H9 (cell line): ENCODE measurements around the gene ZNF786. TPM values are rescaled to one million over a fixed set of nuclear protein-coding genes. Genes with fewer than 3 reads are reported as not detected.

ENCODE experiments used
- DNase-seq: peaks from one replicate; pipeline ENCODE4 v3.0.0-alpha.2; 2017
- H2AFZ ChIP-seq: one replicate; pipeline ENCODE4 v1.6.1; 2013; ENCODE audit warnings: mild to moderate bottlenecking, low read length, control low read depth, moderate library complexity
- H2AK5ac ChIP-seq: 2 replicates; pipeline ENCODE4 v1.6.1; 2013; ENCODE audit warnings: low read length, control low read depth, mixed read lengths; ENCODE audit not compliant: insufficient read length
- H2BK120ac ChIP-seq: one replicate; pipeline ENCODE4 v1.6.1; 2013; ENCODE audit warnings: low read depth, mild to moderate bottlenecking, low read length, control low read depth, inconsistent platforms; ENCODE audit not compliant: poor library complexity, severe bottlenecking
- H2BK12ac ChIP-seq: 2 replicates; pipeline ENCODE4 v1.6.1; 2013; ENCODE audit warnings: low read length, control low read depth, mixed read lengths, low read depth; ENCODE audit not compliant: insufficient read length
- H2BK15ac ChIP-seq: 2 replicates; pipeline ENCODE4 v1.6.1; 2013; ENCODE audit warnings: low read depth, low read length, control low read depth
- H2BK20ac ChIP-seq: one replicate; pipeline ENCODE4 v1.6.1; 2013; ENCODE audit warnings: low read depth, mild to moderate bottlenecking, low read length, control low read depth, inconsistent platforms; ENCODE audit not compliant: poor library complexity, severe bottlenecking
- H2BK5ac ChIP-seq: 2 replicates; pipeline ENCODE4 v1.6.1; 2013; ENCODE audit warnings: low read length, control low read depth, mixed read lengths; ENCODE audit not compliant: insufficient read length
- H3K14ac ChIP-seq: 2 replicates; pipeline ENCODE4 v1.6.1; 2013; ENCODE audit warnings: low read length, control low read depth; ENCODE audit not compliant: insufficient read depth
- H3K18ac ChIP-seq: 2 replicates; pipeline ENCODE4 v1.6.1; 2013; ENCODE audit warnings: low read depth, mild to moderate bottlenecking, mixed read lengths, low read length, control low read depth; ENCODE audit not compliant: insufficient read length
- H3K23ac ChIP-seq: 2 replicates; pipeline ENCODE4 v1.6.1; 2013; ENCODE audit warnings: low read length, control low read depth, mixed read lengths, low read depth; ENCODE audit not compliant: insufficient read length
- H3K23me2 ChIP-seq: 2 replicates; pipeline ENCODE4 v1.6.1; 2013; ENCODE audit warnings: low read depth, mild to moderate bottlenecking, mixed read lengths, low read length, control low read depth; ENCODE audit not compliant: insufficient read length, poor library complexity, severe bottlenecking
- H3K27ac ChIP-seq: 2 replicates; pipeline ENCODE4 v1.5.1; 2013; ENCODE audit warnings: low read length, control low read depth, mixed read lengths, low read depth; ENCODE audit not compliant: insufficient read length
- H3K27me3 ChIP-seq: 2 replicates; pipeline ENCODE4 v1.6.1; 2013; ENCODE audit warnings: low read length, control low read depth, inconsistent platforms; ENCODE audit not compliant: insufficient read depth
- H3K4ac ChIP-seq: 2 replicates; pipeline ENCODE4 v1.6.1; 2013; ENCODE audit warnings: low read depth, mild to moderate bottlenecking, control low read depth, inconsistent platforms, low read length, moderate library complexity
- H3K4me1 ChIP-seq: 2 replicates; pipeline ENCODE4 v1.6.1; 2013; ENCODE audit warnings: low read length, control low read depth, inconsistent platforms; ENCODE audit not compliant: insufficient read depth
- H3K4me2 ChIP-seq: 2 replicates; pipeline ENCODE4 v1.6.1; 2013; ENCODE audit warnings: low read length, control low read depth, mixed read lengths; ENCODE audit not compliant: insufficient read length, insufficient read depth
- H3K56ac ChIP-seq: 2 replicates; pipeline ENCODE4 v1.6.1; 2013; ENCODE audit warnings: low read depth, mild to moderate bottlenecking, mixed read lengths, low read length, control low read depth; ENCODE audit not compliant: insufficient read length
- H3K79me1 ChIP-seq: 2 replicates; pipeline ENCODE4 v1.6.1; 2013; ENCODE audit warnings: low read depth, mild to moderate bottlenecking, moderate library complexity, low read length, control low read depth, inconsistent platforms; ENCODE audit not compliant: insufficient read depth, poor library complexity, severe bottlenecking
- H3K79me2 ChIP-seq: 2 replicates; pipeline ENCODE4 v1.6.1; 2013; ENCODE audit warnings: low read length, control low read depth, inconsistent platforms; ENCODE audit not compliant: insufficient read depth
- H3K9ac ChIP-seq: 2 replicates; pipeline ENCODE4 v1.6.1; 2013; ENCODE audit warnings: low read length, control low read depth, mixed read lengths; ENCODE audit not compliant: insufficient read length; ENCODE audit errors: extremely low read depth
- H3K9me3 ChIP-seq: one replicate; pipeline ENCODE4 v1.6.1; 2013; ENCODE audit warnings: low read depth, low read length, inconsistent platforms; ENCODE audit not compliant: control insufficient read depth
- H3T11ph ChIP-seq: one replicate; pipeline ENCODE4 v1.6.1; 2013; ENCODE audit warnings: mild to moderate bottlenecking, low read length, control low read depth, inconsistent platforms
- H4K20me1 ChIP-seq: one replicate; pipeline ENCODE4 v1.6.1; 2013; ENCODE audit not compliant: control insufficient read depth, insufficient read length, insufficient read depth
- H4K5ac ChIP-seq: 2 replicates; pipeline ENCODE4 v1.6.1; 2013; ENCODE audit warnings: low read depth, mild to moderate bottlenecking, mixed read lengths, low read length, control low read depth; ENCODE audit not compliant: insufficient read length
- H4K8ac ChIP-seq: replicated peaks from 2 replicates; pipeline ENCODE4 v1.6.1; 2013; ENCODE audit warnings: low read length, control low read depth, mixed read lengths, low read depth; ENCODE audit not compliant: insufficient read length
- H4K91ac ChIP-seq: 2 replicates; pipeline ENCODE4 v1.6.1; 2013; ENCODE audit warnings: low read depth, mild to moderate bottlenecking, moderate library complexity, mixed read lengths, low read length, control low read depth; ENCODE audit not compliant: insufficient read length
- H3K27ac Mint-ChIP-seq, 3 experiments: 2 replicates in 2 of 3; 3 replicates in 1 of 3; pipeline ENCODE4 v1.8.0; 2020 to 2021; ENCODE audit warnings: mixed read lengths in 3 of 3, mild to moderate bottlenecking in 1 of 3, moderate library complexity in 1 of 3
- H3K27me3 Mint-ChIP-seq: 2 replicates; pipeline ENCODE4 v1.8.0; 2021; ENCODE audit warnings: low read depth, mild to moderate bottlenecking, moderate library complexity, mixed read lengths
- H3K36me3 Mint-ChIP-seq, 3 experiments: 2 replicates in 2 of 3; 3 replicates in 1 of 3; pipeline ENCODE4 v1.8.0; 2020 to 2021; ENCODE audit warnings: low read depth in 3 of 3, mixed read lengths in 3 of 3; ENCODE audit not compliant: insufficient read depth in 1 of 3
- H3K4me1 Mint-ChIP-seq, 2 experiments: 2 replicates each; pipeline ENCODE4 v1.8.0; 2020; ENCODE audit warnings: mixed read lengths in 2 of 2
- H3K4me3 Mint-ChIP-seq, 2 experiments: 2 replicates in 1 of 2; 3 replicates in 1 of 2; pipeline ENCODE4 v1.8.0; 2020 to 2021; ENCODE audit warnings: mild to moderate bottlenecking in 2 of 2, mixed read lengths in 2 of 2, moderate library complexity in 1 of 2
- H3K9me3 Mint-ChIP-seq, 2 experiments: 2 replicates in 1 of 2; 3 replicates in 1 of 2; pipeline ENCODE4 v1.8.0; 2020; ENCODE audit warnings: mild to moderate bottlenecking in 2 of 2, mixed read lengths in 2 of 2, moderate library complexity in 1 of 2
- WGBS: extraction: QIAGEN DNeasy Blood & Tissue Kit; methylation state at CpG from one replicate; pipeline ENCODE4 v1.1.7; 2013; ENCODE audit warnings: missing lambda C conversion rate, low lambda C conversion rate, mixed read lengths; ENCODE audit not compliant: insufficient read length; ENCODE audit errors: extremely low coverage; 5-methylcytosine and 5-hydroxymethylcytosine counted together
- total RNA-seq: library from RNA; stranded (reverse); gene quantifications from 2 replicates; pipeline ENCODE4 v1.2.1, GENCODE V29; 2021
- TF ChIP-seq, protein P1 (sequence below): fragments of 200-600 bp; sonication (generic); conservative IDR thresholded peaks from 3 replicates; pipeline ENCODE4 v1.8.0; 2021; ENCODE audit warnings: antibody characterized with exemption, mild to moderate bottlenecking

Gene ZNF786
- total RNA-seq, 1 experiment from 2014 or later, result 25.1 TPM

- H3K23ac ChIP-seq, result no peak overlapping the region
- no peak overlapping the region for H2AK5ac ChIP-seq
- H4K20me1 ChIP-seq, result no peaks in the 10 kb centered on the region
- no peak overlapping the region for H3K4ac ChIP-seq
- H4K91ac ChIP-seq, result no peak overlapping the region
- no peaks in the 10 kb centered on the region for H3K9me3 ChIP-seq
- no peak overlapping the region for H2BK12ac ChIP-seq
- no peak for DNase-seq
- H3K27me3 Mint-ChIP-seq, result peaks cover 22% of the 10 kb centered on the region
- no peak overlapping the region for H2BK5ac ChIP-seq
- H3K36me3 Mint-ChIP-seq, result peaks cover 3 to 20% (median 7%) of the 10 kb centered on the region in 3 experiments
- peak overlapping the region; percentile 99 for H3K4me2 ChIP-seq
- TF ChIP-seq, protein P1, sequence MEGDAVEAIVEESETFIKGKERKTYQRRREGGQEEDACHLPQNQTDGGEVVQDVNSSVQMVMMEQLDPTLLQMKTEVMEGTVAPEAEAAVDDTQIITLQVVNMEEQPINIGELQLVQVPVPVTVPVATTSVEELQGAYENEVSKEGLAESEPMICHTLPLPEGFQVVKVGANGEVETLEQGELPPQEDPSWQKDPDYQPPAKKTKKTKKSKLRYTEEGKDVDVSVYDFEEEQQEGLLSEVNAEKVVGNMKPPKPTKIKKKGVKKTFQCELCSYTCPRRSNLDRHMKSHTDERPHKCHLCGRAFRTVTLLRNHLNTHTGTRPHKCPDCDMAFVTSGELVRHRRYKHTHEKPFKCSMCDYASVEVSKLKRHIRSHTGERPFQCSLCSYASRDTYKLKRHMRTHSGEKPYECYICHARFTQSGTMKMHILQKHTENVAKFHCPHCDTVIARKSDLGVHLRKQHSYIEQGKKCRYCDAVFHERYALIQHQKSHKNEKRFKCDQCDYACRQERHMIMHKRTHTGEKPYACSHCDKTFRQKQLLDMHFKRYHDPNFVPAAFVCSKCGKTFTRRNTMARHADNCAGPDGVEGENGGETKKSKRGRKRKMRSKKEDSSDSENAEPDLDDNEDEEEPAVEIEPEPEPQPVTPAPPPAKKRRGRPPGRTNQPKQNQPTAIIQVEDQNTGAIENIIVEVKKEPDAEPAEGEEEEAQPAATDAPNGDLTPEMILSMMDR, result no peak
- peak overlapping the region; percentile 70 for H3K18ac ChIP-seq
- no peaks in the 10 kb centered on the region for H3K9me3 Mint-ChIP-seq
- no peak overlapping the region for H3K27ac ChIP-seq
- H3T11ph ChIP-seq, result no peak overlapping the region
- H3K4me1 ChIP-seq, result peaks cover 3% of the 10 kb centered on the region; the same call in 1 of the 2 replicates
- no peak overlapping the region for H2AFZ ChIP-seq
- no peak overlapping the region for H4K8ac ChIP-seq
- H4K5ac ChIP-seq, result no peak overlapping the region
- no peak overlapping the region for H2BK120ac ChIP-seq
- H2BK20ac ChIP-seq, result no peak overlapping the region
- H3K14ac ChIP-seq, result peak overlapping the region; percentile 80
- peaks cover 44 to 46% of the 10 kb centered on the region in 2 experiments for H3K4me1 Mint-ChIP-seq
- H3K23me2 ChIP-seq, result peaks cover 6% of the 10 kb centered on the region
- H3K79me2 ChIP-seq, result peaks cover 29% of the 10 kb centered on the region; the same call in 1 of the 2 replicates
- WGBS, result no CpG with 5 or more reads among the region's 43 CpGs
- H3K9ac ChIP-seq, result peak overlapping the region; percentile 94
- peaks cover 2% of the 10 kb centered on the region for H3K79me1 ChIP-seq
- H3K4me3 Mint-ChIP-seq, result peak overlapping the region; percentile 93 to 96
- H3K56ac ChIP-seq, result no peak overlapping the region
- no peaks in the 10 kb centered on the region for H3K27me3 ChIP-seq
- H2BK15ac ChIP-seq, result no peak overlapping the region; the same call in 1 of the 2 replicates
- H3K27ac Mint-ChIP-seq, result peak overlapping the region; percentile 81 to 89 (median 85); a peak in 6 of 7 replicates
Observed at GRCh38 chr7:149027611-149028345, 62.7 kb downstream of the ZNF786 start.
